ENCODE results near the gene THOP1.

THOP1 gene

DNA sequence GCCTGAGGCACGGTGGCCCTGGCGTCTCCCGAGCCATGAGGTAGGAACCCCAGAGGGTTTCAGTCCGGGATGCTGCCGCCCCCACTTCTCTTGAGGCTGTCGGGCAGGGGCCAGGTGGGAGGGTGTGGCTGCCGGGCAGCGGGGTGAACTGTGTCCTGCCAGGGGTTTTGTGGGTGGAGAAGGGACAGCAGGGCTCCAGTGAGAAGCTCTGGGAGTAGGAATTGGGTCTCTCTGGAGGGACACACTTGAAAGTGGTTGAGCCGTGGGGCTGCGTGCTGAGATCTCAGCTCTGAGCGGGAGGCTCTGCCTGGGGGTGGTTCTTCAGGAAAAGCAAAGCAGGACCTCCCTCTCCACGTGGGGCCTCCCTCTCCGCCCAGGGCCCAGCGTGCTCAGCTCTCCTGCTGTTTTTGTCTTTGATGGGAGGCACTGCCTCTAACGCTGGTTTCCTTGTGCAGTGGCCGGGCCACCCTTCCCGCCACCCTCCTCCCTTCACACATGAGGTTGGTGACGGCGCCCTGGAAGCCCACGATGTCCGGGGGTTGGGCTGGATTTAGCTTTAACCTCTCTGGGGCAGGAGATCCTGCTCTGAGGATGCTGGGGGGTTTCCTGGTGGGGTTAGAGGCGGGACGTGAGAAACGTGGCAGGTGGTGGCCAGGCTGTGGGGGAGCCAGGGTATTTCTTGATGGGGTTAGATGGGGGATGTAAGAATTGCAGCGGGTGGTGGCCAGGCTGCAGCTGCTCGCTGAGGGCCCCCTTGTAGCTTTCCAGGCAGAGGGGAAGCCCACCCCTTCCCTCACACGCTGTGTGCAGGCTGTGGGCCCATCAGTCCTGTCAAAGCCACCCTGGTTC lies 19.1 kb downstream of the THOP1 start:
- DNase-seq = no peak

GRCh38 chr19:2805261-2805900 lies 20.1 kb downstream of the THOP1 start:
- no peak for DNase-seq

DNA sequence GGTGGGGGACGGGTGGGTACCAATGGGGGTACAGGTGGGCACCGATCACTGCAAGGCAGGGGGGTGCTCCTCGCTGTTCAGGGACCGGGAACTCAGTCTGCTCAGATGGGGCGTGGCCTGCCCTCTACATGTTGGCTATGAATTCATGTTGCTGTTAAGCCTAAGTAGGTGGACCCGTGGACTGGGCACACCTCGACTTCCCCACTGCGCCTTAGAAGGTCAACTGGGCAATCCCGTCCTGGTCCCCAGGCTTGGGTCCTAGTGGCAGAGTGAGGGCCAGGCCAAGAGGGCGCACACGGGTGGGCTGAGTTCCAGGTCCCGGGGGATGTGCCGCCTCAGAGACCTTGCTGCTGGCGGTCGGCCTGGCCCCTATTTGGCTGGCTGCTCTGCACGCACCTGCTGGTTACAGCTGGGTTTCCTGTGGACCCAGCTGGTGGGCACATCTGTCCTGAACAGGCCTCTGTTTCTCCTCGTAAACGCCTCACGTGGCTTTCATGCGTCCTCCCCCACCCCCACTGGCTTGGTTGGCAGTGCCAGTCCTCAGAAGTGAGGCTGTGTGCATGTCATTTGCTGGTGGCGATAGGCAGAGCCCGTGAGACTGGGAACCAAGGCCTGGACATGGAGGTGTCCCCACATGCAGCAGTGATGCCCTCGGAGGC lies 20.8 kb downstream of the THOP1 start:
- DNase-seq = no peak

DNA sequence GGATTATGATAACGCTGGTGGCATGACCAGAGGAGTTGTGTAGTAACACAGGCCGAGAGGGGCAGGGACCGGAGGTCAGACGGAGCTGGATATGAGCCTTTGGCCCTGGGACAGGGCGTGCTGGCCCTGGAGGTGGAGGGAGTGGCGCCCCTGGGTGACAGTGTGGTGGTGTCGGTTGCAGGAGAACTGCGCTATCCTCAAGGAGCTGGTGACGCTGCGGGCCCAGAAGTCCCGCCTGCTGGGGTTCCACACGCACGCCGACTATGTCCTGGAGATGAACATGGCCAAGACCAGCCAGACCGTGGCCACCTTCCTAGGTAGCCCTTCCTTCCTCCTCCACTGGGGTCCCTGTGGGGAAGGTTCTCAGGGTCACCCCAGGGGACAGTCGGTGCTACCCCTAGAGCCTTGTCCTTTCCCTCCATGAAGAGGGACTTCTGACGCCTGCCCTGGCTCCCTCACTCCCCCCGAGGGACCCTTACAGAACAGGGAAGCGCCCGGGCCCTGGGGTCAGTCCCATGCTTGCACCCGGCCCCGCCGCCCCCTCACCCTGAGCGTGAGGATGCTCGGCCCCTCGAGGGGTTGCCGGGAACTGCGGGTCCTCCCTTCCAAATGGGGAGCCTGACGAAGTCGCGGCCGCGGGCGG lies 21.6 kb downstream of the THOP1 start:
- no peak for DNase-seq

- DNase-seq = no peak
Observed at GRCh38 chr19:2807379-2808128, 22.3 kb downstream of the THOP1 start.

GRCh38 chr19:2808129-2808941 lies 23.0 kb downstream of the THOP1 start:
- no peak for DNase-seq

- DNase-seq = no peak
Observed at GRCh38 chr19:2809387-2810140, 24.3 kb downstream of the THOP1 start.

- no peak for DNase-seq
Observed at GRCh38 chr19:2810141-2811091, 25.1 kb downstream of the THOP1 start.

DNA sequence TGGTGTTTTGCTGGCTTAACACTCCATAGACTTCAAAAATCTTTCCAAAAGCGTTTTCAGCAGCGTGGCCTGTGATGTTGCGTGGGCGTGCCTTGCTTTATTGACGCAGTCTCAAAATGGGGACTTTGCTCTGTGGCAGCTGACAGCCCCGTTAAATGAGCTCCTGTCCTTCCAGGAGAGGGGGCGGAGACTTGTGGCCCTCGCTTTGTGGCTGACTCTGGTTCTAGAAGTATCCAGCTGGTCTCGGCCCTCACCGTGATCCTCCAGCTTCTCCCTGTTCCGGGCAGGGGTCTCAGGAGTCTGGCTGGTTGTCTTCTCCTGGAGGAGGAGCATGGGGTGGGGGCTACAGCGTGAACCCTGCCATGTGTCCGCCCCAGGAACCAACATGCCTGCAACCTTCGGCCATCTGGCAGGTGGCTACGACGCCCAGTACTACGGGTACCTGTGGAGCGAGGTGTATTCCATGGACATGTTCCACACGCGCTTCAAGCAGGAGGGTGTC lies 26.0 kb downstream of the THOP1 start:
- DNase-seq = no peak

DNA sequence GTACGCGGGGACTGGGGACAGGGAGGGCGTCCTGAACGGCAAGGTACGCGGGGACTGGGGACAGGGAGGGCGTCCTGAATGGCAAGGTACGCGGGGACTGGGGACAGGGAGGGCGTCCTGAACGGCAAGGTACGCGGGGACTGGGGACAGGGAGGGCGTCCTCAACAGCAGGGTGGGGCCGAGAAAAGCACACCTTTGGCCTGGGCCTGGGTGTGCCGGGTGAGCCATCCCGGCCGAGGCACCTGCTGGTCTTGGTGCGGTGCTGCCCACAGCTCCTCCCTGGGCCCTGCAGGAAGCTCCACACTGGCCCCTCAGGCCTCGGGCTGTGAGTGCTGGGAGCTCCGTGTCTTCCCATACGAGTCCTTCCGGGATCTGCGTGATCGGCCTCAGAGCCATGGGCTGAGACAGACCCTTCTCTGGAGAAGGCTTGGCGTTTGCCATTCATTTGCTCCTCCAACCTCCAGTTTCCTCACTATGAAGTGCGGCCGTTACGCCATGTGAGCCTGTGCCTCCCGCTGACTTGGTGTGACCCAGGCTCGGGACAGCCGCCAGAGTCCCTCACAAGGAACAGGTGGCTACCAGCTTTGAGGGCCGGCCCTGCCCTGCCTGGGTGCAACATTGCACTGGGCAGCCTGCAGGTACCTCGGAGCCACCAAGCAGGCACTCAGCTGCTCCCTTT lies 26.6 kb downstream of the THOP1 start:
- DNase-seq = no peak

- DNase-seq = no peak
Observed at GRCh38 chr19:2812414-2813234, 27.3 kb downstream of the THOP1 start.

- DNase-seq = no peak
Observed at GRCh38 chr19:2813235-2814160, 28.2 kb downstream of the THOP1 start.

DNA sequence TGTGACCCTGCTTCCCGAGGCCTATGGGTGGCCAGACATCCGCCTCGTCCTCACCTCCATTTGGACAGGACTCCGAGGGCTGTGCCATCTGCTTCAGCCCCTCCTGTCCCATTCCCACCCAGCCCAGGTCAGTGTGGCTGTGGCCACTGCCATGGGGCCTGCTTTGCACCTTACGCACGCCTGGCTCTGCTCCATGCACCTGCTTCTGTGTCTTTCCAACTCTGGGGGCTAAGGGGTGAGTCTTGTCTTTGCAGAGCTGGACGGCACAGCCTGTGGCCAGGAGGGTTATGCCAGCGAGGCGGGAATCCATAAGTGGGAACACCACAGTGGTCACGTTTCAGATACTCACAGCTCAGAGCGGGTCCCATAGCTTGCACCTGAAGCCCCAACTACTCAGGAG lies 29.1 kb downstream of the THOP1 start:
- no peak for DNase-seq

DNA sequence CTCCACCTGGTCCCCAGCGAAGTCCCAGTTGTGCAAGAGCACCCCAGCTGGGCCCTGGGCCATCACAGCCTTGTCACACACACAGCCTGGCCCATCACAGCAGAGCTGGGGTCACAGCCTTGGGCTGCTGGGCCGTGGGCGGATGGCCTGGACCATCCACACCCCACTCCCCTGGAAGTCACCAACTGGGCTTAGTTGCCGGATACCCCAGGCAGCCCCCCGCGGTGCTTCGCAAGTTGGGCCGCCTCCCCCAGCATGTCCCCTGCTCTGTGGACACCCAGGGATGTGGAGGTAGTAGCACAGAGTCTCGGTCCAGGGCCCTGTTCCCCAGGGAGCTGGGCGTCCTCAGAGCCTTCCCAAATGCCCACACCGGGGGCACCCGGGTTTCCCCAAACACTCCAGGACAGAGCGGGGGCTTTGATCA lies 29.9 kb downstream of the THOP1 start:
- DNase-seq = no peak

GRCh38 chr19:2815923-2816322 lies 30.6 kb downstream of the THOP1 start:
- DNase-seq = no peak

- no peak for DNase-seq
Observed at GRCh38 chr19:2816641-2817040, 31.3 kb downstream of the THOP1 start.

All from fibroblast of skin of abdomen (primary cell).